ENCODE data around the gene GNG12. TPM values are rescaled to one million over a fixed set of nuclear protein-coding genes. Genes with fewer than 3 reads are reported as not detected.

Gene GNG12
- total and polyA plus RNA-seq, 8 donors = 51.2 to 71.9 (median 57.1) TPM

DNA sequence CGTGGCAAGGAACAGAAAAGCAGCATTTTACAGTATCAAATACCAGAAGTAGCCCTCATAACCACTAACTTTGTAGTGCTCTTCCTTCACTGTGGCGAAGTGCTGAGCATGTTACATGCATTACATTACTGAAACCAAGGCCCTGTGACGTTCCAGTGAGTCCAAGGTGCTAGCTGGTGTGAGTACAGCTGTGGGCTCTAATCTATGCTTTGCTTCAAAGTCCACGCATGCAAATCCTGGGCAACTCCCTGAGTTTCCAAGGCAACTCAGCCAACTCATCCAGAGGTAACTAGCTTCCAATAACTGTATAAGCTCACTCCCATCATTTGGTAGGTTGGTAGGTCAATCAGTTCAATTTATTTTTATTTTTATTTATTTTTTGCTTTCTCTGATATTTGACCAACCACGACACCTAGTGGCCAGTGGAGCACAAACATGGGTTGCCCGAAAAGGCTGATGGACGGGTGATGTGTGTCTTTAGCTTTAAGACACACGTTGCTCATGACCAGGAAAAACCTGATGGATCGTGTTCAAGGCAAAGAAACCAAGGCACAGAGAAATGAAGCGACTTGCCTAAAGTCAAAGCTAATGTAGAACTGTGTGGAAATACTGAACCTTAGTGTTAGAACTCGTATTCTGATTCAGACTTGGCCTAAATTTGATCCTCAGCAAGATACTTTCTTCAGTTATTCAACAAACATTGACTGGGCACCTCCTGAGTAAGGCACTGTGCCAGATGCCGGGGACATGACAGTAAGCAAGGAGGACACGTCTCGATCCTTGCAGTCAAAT, 73.0 kb downstream of the GNG12 start:
- Histone ChIP-seq H3K27ac (peak overlapping the region in 1 of 2 donors; percentile 41), H3K9me3 (no peaks in the 10 kb centered on the region), H3K4me1 (peaks cover 9 to 15% of the 10 kb centered on the region in 2 donors), H3K36me3 (no peaks in the 10 kb centered on the region), H3K4me3 (no peak overlapping the region), H3K27me3 (peaks cover 0 to 8% of the 10 kb centered on the region in 2 donors)
- TF ChIP-seq, protein P1, sequence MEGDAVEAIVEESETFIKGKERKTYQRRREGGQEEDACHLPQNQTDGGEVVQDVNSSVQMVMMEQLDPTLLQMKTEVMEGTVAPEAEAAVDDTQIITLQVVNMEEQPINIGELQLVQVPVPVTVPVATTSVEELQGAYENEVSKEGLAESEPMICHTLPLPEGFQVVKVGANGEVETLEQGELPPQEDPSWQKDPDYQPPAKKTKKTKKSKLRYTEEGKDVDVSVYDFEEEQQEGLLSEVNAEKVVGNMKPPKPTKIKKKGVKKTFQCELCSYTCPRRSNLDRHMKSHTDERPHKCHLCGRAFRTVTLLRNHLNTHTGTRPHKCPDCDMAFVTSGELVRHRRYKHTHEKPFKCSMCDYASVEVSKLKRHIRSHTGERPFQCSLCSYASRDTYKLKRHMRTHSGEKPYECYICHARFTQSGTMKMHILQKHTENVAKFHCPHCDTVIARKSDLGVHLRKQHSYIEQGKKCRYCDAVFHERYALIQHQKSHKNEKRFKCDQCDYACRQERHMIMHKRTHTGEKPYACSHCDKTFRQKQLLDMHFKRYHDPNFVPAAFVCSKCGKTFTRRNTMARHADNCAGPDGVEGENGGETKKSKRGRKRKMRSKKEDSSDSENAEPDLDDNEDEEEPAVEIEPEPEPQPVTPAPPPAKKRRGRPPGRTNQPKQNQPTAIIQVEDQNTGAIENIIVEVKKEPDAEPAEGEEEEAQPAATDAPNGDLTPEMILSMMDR (IDR thresholded peaks at IDR 0.05) = peak; percentile 87 to 93
- DNase-seq (peak in 3 of 4 donors; percentile 44 to 63 (median 50)), ATAC-seq (peak; percentile 82)
- intact Hi-C loops (cut with DNase I) = no loop called here

GRCh38 chr1:67759692-67760029, 73.6 kb downstream of the GNG12 start:
- Histone ChIP-seq H3K27me3 (peaks cover 0 to 8% of the 10 kb centered on the region in 2 donors), H3K36me3 (no peaks in the 10 kb centered on the region), H3K27ac (peak overlapping the region in 1 of 2 donors; percentile 41), H3K4me3 (no peak overlapping the region), H3K4me1 (peaks cover 9 to 19% of the 10 kb centered on the region in 2 donors), H3K9me3 (no peaks in the 10 kb centered on the region)
- intact Hi-C loops (cut with DNase I) = loop anchor here in 1 of 2 donors (5.0 kb wide), 3 partner anchors 72 to 227 kb away; partner anchors contain the start of gene GADD45A
- DNase-seq = no peak
- peak; percentile 44 for ATAC-seq
- TF ChIP-seq, protein P1 (IDR thresholded peaks at IDR 0.05) = no peak

DNA sequence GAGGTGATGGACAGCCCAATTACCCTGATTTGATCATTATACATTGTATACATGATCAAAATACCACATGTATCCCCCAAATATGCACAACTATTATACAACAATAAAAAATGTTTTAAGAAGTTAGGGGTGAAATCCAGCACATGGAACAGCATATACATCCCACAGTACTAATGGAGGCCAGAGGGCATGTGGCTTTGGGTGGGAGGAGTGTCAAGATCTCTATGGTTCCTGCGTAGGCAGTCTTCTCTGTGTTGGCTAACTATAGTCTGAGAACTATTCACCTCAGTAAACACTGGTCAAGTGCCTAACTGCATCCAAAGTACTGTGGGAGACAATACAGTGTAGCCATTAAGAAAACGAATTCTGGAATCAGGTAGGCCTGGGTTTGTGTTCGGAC, 74.2 kb downstream of the GNG12 start:
- intact Hi-C loops (cut with DNase I) = loop anchor here in 1 of 2 donors (5.0 kb wide), 3 partner anchors 72 to 227 kb away; partner anchors contain the start of gene GADD45A
- Histone ChIP-seq H3K27ac (no peak overlapping the region), H3K4me1 (peaks cover 9 to 25% of the 10 kb centered on the region in 2 donors), H3K36me3 (no peaks in the 10 kb centered on the region), H3K4me3 (no peak overlapping the region), H3K27me3 (peaks cover 0 to 5% of the 10 kb centered on the region in 2 donors), H3K9me3 (no peaks in the 10 kb centered on the region)
- TF ChIP-seq, protein P1 (IDR thresholded peaks at IDR 0.05) = no peak
- peak; percentile 58 for ATAC-seq
- no peak for DNase-seq

DNA sequence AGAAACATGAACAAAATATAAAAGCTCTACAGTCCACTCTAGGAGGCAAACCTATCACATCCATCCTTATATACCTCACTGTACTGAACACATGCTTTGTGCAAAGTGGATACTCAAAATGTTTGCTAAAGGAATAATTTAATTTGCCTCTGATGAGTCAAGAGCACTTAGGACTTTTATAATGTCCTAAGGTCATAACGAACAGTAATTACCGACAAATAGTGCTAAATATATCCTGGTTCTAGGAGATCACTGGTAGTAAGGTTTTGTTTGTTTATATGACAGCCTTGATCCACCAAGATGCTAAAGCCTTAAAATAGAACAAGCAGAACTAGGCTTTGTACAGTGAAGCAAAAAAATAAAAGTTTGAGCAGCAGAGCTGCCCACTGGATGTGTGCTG, 77.6 kb downstream of the GNG12 start:
- ATAC-seq (peak; percentile 41), DNase-seq (no peak)
- Histone ChIP-seq H3K4me3 (no peak overlapping the region), H3K4me1 (peaks cover 9 to 28% of the 10 kb centered on the region in 2 donors), H3K36me3 (no peaks in the 10 kb centered on the region), H3K27ac (no peak overlapping the region), H3K27me3 (no peaks in the 10 kb centered on the region), H3K9me3 (no peaks in the 10 kb centered on the region)
- intact Hi-C loops (cut with DNase I) = loop anchor here in 1 of 2 donors (5.0 kb wide), 3 partner anchors 68 to 223 kb away; partner anchors contain the start of gene GADD45A
- TF ChIP-seq, protein P1 (IDR thresholded peaks at IDR 0.05) = no peak

DNA sequence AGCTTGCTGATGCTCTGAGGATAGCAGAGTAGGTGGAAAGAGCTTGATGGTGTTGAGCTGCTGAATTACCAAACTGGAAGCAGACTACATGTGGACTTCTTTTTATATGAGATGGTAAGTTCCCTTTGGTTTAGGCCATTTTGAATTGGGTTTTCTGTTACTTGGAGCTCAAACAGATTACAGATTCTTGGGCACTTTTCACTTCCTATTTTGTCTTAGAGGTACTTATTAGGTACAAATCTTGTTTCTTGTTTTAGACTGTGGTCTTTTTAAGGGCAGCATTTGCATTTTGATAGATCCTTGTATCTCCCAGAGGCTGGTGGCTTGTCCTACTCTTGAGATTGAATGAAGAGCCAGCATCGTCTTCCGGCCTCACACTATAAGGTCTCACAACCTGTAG, 78.1 kb downstream of the GNG12 start:
- no peak for ATAC-seq
- TF ChIP-seq, protein P1 (IDR thresholded peaks at IDR 0.05) = no peak
- intact Hi-C loops (cut with DNase I) = loop anchor here in 1 of 2 donors (5.0 kb wide), 3 partner anchors 68 to 223 kb away; partner anchors contain the start of gene GADD45A

More for the DNA sequence above, 78.1 kb downstream of the GNG12 start:
- Histone ChIP-seq H3K27ac (no peak overlapping the region), H3K4me3 (no peak overlapping the region), H3K27me3 (no peaks in the 10 kb centered on the region), H3K36me3 (no peaks in the 10 kb centered on the region), H3K9me3 (no peaks in the 10 kb centered on the region), H3K4me1 (peaks cover 9 to 31% of the 10 kb centered on the region in 2 donors)
- no peak for DNase-seq

Measured in left lung (tissue), 10 donors.